Measurements from ENCODE around the gene PNCK. TPM values are rescaled to one million over a fixed set of nuclear protein-coding genes. Genes with fewer than 3 reads are reported as not detected.

Gene PNCK
- total and polyA plus RNA-seq, 2 of the 13 experiments (the other 11 are each of a cell fraction or from before 2014, with no cell fraction given), result 33.1 TPM; not detected in 1

- TF ChIP-seq PRDM10 (CRISPR knock-in tag; IDR thresholded peaks at IDR 0.05; ENCODE audit: low read depth) (no peak), CHCHD3 (CRISPR knock-in tag; IDR thresholded peaks at IDR 0.05) (no peak), ZSCAN30 (CRISPR knock-in tag; IDR thresholded peaks at IDR 0.05) (no peak), ZNF747 (CRISPR knock-in tag; IDR thresholded peaks at IDR 0.05; ENCODE audit: borderline replicate concordance) (peak; percentile 21; the same call in 1 of the 2 replicates), ZSCAN31 (CRISPR knock-in tag; IDR thresholded peaks at IDR 0.05; ENCODE audit: low read depth) (no peak), ZNF7 (CRISPR knock-in tag; IDR thresholded peaks at IDR 0.05) (no peak), BHLHE40 (IDR thresholded peaks at IDR 0.05; ENCODE audit: low read length) (0 out of 2 replicates have a peak, but pooled peaks have one; percentile 21), ATF7 (IDR thresholded peaks at IDR 0.05) (no peak), ATF7 (CRISPR knock-in tag; IDR thresholded peaks at IDR 0.05) (no peak), TFDP2 (CRISPR knock-in tag; IDR thresholded peaks at IDR 0.05) (peak; percentile 45; the same call in 1 of the 2 replicates), ZNF207 (IDR thresholded peaks at IDR 0.05; ENCODE audit: borderline replicate concordance) (no peak), HINFP (CRISPR knock-in tag; IDR thresholded peaks at IDR 0.05; ENCODE audit: low read depth) (no peak), SMARCE1 (IDR thresholded peaks at IDR 0.05; ENCODE audit: borderline replicate concordance) (no peak), ARID4A (CRISPR knock-in tag; IDR thresholded peaks at IDR 0.05; ENCODE audit: borderline replicate concordance) (peak; percentile 43; the same call in 1 of the 2 replicates), ZNF619 (CRISPR knock-in tag; IDR thresholded peaks at IDR 0.05) (no peak), DDIT3 (CRISPR knock-in tag; IDR thresholded peaks at IDR 0.05) (no peak)
Observed at GRCh38 chrX:153646620-153647373, 26.8 kb downstream of the PNCK start, which contains the start of gene DUSP9 (continued).

Measured in HepG2 (cell line).